GM19438 (cell line): ENCODE data around the gene PAX8.

ENCODE experiments used
- ATAC-seq: cut with Tn5 transposase; IDR thresholded peaks from one replicate; pipeline ENCODE4 v1.9.1; 2021; ENCODE audit warnings: low read depth; ENCODE audit not compliant: unreplicated experiment

PAX8 gene

GRCh38 chr2:113268621-113269360, 9.9 kb downstream of the PAX8 start:
- ATAC-seq: no peak

- ATAC-seq: no peak
These were observed 12.3 kb downstream of the PAX8 start for GRCh38 chr2:113266431-113266830.

GRCh38 chr2:113264713-113265403, 13.9 kb downstream of the PAX8 start:
- no peak for ATAC-seq

GRCh38 chr2:113263546-113263945, 15.2 kb downstream of the PAX8 start:
- no peak for ATAC-seq

- no peak for ATAC-seq
These were observed 17.7 kb downstream of the PAX8 start for GRCh38 chr2:113260991-113261390.

GRCh38 chr2:113258471-113259147, 20.1 kb downstream of the PAX8 start:
- ATAC-seq: no peak

- ATAC-seq: no peak
These were observed 21.0 kb downstream of the PAX8 start for GRCh38 chr2:113257516-113258264.

GRCh38 chr2:113255140-113256070, 23.3 kb downstream of the PAX8 start:
- no peak for ATAC-seq

- ATAC-seq: no peak
These were observed 25.3 kb downstream of the PAX8 start for GRCh38 chr2:113253453-113253852.

- ATAC-seq: no peak
These were observed 26.6 kb downstream of the PAX8 start for GRCh38 chr2:113252047-113252590.

GRCh38 chr2:113251118-113251517, 27.6 kb downstream of the PAX8 start:
- ATAC-seq: no peak

GRCh38 chr2:113248997-113249770, 29.5 kb downstream of the PAX8 start:
- ATAC-seq: no peak

- ATAC-seq: no peak
These were observed 32.1 kb downstream of the PAX8 start for GRCh38 chr2:113246606-113247005.

- no peak for ATAC-seq
These were observed 33.4 kb downstream of the PAX8 start for GRCh38 chr2:113245276-113245711.

- ATAC-seq: no peak
These were observed 36.4 kb downstream of the PAX8 start for GRCh38 chr2:113242327-113242726.

GRCh38 chr2:113240915-113241911, 37.5 kb downstream of the PAX8 start:
- no peak for ATAC-seq

- no peak for ATAC-seq
These were observed 38.4 kb downstream of the PAX8 start for GRCh38 chr2:113240150-113240914.
